Pancreas (tissue), 10 donors: ENCODE results near the gene ZFP69. TPM values are rescaled to one million over a fixed set of nuclear protein-coding genes. Genes with fewer than 3 reads are reported as not detected.

Source experiments
- ATAC-seq, 4 donors: fragments of 200-7000 bp; cut with Tn5 transposase; one replicate each; pipeline versions ENCODE4 v1.8.0 to v1.9.1; 2020; ENCODE audit warnings: mild to moderate bottlenecking in 4 of 4, moderate library complexity in 4 of 4
- DNase-seq, 6 donors: peaks; one replicate each; pipeline ENCODE4 v3.0.0-alpha.2; 2020
- FAIRE-seq: peaks from 2 replicates; lab custom pipeline; 2012; peaks lifted over from hg19 to GRCh38; lab: Jason Lieb, UNC
- H3K27ac ChIP-seq, 4 donors: fragments of 200-600 bp; sonication (generic); 1 replicate in 3 of 4; 2 replicates in 1 of 4; pipeline versions ENCODE4 v1.5.0 to v1.8.0; 2020
- H3K27me3 ChIP-seq, 4 donors: fragments of 200-600 bp; one replicate each; pipeline ENCODE4 v1.8.0; 2021
- H3K36me3 ChIP-seq, 3 donors: fragments of 200-600 bp; sonication (generic) in 1 of 3; one replicate each; pipeline versions ENCODE4 v1.5.0 to v1.8.0; 2020 to 2021
- H3K4me1 ChIP-seq, 3 donors: fragments of 200-600 bp; one replicate each; pipeline ENCODE4 v1.8.0; 2021
- H3K4me3 ChIP-seq, 4 donors: fragments of 200-600 bp; sonication (generic) in 2 of 4; one replicate each; pipeline versions ENCODE4 v1.5.0 to v1.8.0; 2020 to 2021
- H3K9me3 ChIP-seq, 4 donors: fragments of 200-600 bp; one replicate each; pipeline ENCODE4 v1.8.0; 2021
- WGBS, 2 donors: extraction: QIAGEN DNeasy Blood & Tissue Kit; methylation state at CpG; one replicate each; pipeline ENCODE4 v1.1.7; 2013; 5-methylcytosine and 5-hydroxymethylcytosine counted together
- intact Hi-C, 3 donors: fragments of 100-400 bp; cut with DNase I; formaldehyde crosslinking; loops; one replicate each; pipeline versions ENCODE4 v1.11.1 to v1.14.2; 2022
- polyA plus RNA-seq, 2 donors: library from polyadenylated mRNA; stranded (reverse); fragments of 200-250 nt; gene quantifications; one replicate each; pipeline ENCODE4 v1.2.3, GENCODE V29; 2013
- total RNA-seq, 6 donors: library from RNA; stranded (reverse); fragmentation: NEBNext Ultra II Directional in 4 of 6; extraction: Animal tissue kit (Norgen Biotek cat#: 25700) in 4 of 6; gene quantifications; one replicate each; pipeline versions ENCODE4 v1.2.1 to v1.2.4, GENCODE V29; 2021 to 2023
- TF ChIP-seq, protein P1 (sequence below), 4 donors: fragments of 200-600 bp; sonication (generic) in 3 of 4; IDR thresholded peaks; one replicate each; pipeline versions ENCODE4 v1.5.0 to v1.8.0; 2021; ENCODE audit warnings: antibody characterized with exemption in 4 of 4
- donor health status: healthy with polysubstance abuse.
- donor health status: DM: no; HTN: no; CAD: no; lungs with moderate emphysema.
- donor health status: DM: no; HTN: no; CAD: no.
- donor health status: control.
- donor health status: control.
- donor health status: Bipolar disorder and iron deficiency.
- donor health status: DM: yes; HTN: yes; CAD: no.
- donor health status: DM: no; HTN: no; CAD: no.
- donor health status: DM: no; HTN: no; CAD: no.
- donor health status: DM: yes; HTN: yes; CAD: no.

ZFP69 gene
- total and polyA plus RNA-seq, 8 donors = 1.2 to 2.8 (median 1.5) TPM

DNA sequence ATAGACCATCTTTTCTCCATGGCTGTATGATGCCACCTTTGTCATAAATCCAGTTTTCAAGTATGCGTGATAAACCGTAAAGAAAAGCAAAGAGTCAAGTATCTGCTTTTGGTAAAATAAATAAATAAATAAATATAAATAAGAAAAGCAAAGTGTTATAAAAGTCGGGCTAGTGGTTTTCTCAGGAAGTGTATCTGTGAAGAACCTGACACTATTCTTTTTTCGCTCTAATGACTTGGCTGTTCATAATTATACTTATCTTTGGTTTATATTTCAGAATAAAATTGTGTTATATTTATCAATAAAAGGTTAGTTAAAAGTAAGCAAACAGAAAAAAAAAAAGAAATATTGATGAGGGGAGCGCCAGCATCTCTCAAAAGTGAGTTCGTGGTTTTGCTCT lies 30.9 kb downstream of the ZFP69 start:
- no peak for FAIRE-seq
- 62% methylated on average over 6 of the region's 6 CpGs for WGBS, 2 donors

DNA sequence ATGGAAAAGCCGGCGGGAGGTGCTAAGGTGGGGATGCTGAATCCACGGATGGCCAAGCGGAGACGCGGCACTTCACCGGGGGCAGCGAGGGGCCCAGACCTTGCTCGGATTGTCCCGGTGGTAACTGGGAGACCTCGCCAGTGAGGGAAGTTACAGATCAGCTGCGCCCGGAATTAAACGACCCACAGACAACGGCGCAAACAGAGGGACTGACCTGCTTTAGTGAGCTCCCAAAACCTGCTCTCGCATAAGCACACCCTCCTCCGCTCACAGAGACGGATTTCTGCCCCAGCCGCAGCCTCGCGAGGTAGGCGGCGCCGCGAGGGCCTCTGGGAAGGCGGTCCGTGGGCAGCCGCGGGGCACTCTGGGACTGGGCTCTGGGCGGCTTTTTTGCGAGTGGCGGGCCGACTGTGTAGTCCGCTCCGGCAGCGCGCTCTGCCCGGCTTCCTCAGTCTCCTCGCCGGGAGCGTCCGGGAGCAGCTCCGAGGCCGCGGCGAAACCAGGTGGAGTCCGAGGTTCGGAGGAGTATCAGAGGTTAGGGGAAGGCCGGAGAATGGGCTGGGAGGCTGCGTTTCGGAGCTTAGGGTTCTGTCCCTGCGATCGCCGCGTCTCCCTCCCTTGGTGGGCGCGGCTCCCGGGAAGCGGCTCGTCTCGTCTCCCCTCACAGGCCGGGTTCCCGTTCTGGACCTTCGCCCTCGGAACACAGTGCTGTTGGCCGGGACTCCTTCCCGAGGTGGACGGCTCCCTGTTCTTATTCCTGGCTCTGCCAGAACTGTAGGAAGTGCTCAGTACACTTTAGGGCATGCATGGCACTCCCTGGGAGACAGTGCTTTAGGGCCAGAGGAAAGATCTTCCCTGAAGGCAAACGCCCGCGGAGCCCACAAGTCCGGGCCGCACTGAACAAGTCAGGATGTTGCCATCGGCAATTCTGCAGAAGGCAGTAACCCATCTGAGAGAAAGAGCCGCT lies 31.6 kb downstream of the ZFP69 start, which contains the start of gene EXO5:
EXO5 (plus strand) TSS at position 393 of the 967 bp plus-strand sequence. CDS start 5,778 bp downstream, outside the sequence.
- TF ChIP-seq, protein P1, sequence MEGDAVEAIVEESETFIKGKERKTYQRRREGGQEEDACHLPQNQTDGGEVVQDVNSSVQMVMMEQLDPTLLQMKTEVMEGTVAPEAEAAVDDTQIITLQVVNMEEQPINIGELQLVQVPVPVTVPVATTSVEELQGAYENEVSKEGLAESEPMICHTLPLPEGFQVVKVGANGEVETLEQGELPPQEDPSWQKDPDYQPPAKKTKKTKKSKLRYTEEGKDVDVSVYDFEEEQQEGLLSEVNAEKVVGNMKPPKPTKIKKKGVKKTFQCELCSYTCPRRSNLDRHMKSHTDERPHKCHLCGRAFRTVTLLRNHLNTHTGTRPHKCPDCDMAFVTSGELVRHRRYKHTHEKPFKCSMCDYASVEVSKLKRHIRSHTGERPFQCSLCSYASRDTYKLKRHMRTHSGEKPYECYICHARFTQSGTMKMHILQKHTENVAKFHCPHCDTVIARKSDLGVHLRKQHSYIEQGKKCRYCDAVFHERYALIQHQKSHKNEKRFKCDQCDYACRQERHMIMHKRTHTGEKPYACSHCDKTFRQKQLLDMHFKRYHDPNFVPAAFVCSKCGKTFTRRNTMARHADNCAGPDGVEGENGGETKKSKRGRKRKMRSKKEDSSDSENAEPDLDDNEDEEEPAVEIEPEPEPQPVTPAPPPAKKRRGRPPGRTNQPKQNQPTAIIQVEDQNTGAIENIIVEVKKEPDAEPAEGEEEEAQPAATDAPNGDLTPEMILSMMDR (IDR thresholded peaks at IDR 0.05) = no peak
- Histone ChIP-seq H3K27me3 (no peaks in the 10 kb centered on the region), H3K27ac (peak within 1 kb of the TSS in 3 of 4 donors; percentile 14 to 65 (median 46)), H3K4me3 (peak within 1 kb of the TSS; percentile 70 to 80 (median 75)), H3K36me3 (no peaks in the 10 kb centered on the region), H3K9me3 (no peaks in the 10 kb centered on the region), H3K4me1 (peaks cover 0 to 5% (median 0%) of the 10 kb centered on the region in 3 donors)
- ATAC-seq = peak; percentile 99 to 100 (median 100)
- WGBS, 2 donors = 1% methylated on average over 74 to 76 of the region's 76 CpGs
- no peak for FAIRE-seq
- DNase-seq = peak; percentile 66 to 92 (median 76)
- intact Hi-C loops = no loop called here

More for the DNA sequence above, 30.9 kb downstream of the ZFP69 start:
- H3K27ac ChIP-seq = peak overlapping the region in 2 of 4 donors; percentile 46 to 65
- DNase-seq (no peak), ATAC-seq (no peak)
- intact Hi-C loops = no loop called here
- H3K9me3 ChIP-seq = no peaks in the 10 kb centered on the region
- H3K36me3 ChIP-seq = no peaks in the 10 kb centered on the region
- TF ChIP-seq, protein P1 (IDR thresholded peaks at IDR 0.05) = no peak
- peaks cover 0 to 5% (median 0%) of the 10 kb centered on the region in 3 donors for H3K4me1 ChIP-seq
- H3K4me3 ChIP-seq = peak overlapping the region; percentile 70 to 80 (median 75)
- H3K27me3 ChIP-seq = no peaks in the 10 kb centered on the region

DNA sequence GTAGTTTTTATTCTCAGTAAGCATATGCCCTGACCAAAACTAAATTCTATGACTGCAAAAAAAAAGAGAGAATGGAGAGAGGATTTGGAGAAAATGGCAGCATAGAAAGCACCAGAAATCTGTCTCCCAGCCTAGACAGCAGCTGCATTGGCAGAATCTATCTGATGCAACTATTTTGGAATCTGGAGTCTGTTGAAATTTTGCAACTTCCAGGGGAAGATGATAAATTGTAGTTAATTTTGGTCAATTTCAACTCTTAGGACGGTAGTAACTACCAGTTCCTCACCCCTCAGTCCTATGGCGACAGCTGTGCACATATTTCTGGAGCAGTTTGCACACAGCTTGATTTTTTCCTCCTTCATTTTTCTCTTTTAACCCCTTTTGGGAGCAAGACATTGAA lies 42.4 kb downstream of the ZFP69 start:
- no peak for FAIRE-seq
- ATAC-seq = no peak

DNA sequence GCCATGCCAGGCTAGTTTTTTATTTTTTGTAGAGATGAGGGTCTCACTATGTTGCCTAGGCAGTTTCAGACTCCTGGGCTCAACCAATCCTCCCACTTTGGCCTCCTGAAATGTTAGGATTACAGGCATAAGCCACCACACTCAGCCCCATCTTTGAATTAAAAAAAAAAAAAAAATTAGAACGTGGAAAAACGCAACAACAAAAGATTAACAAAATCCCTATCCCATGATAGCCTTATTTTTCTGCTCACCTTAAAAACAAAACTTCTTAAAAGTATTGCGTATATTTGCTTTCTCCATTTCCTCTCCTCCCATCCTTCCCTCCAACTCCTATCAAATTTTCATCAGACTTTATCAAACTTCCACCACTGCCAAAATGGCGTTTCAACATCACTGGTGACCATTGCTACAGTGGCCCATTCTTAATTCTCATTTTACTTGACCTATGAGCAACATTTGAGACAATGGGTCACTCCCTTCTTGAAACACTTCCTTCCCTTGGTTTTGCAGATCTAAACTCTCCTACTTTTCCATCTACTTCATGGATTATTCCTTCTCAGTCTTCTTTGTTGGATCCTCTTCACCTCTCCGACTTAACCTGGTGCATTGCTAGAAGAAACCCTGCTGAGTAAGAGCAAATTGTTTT lies 53.8 kb downstream of the ZFP69 start:
- FAIRE-seq (no peak), ATAC-seq (peak; percentile 1 to 16 (median 9)), DNase-seq (no peak)
- Histone ChIP-seq H3K27ac (peak overlapping the region; percentile 63 to 84 (median 74)), H3K4me1 (peaks cover 4 to 20% (median 19%) of the 10 kb centered on the region in 3 donors), H3K4me3 (peak overlapping the region; percentile 45 to 69 (median 60)), H3K9me3 (no peaks in the 10 kb centered on the region), H3K27me3 (no peaks in the 10 kb centered on the region), H3K36me3 (no peaks in the 10 kb centered on the region)
- 20 to 33% methylated on average over 5 of the region's 5 CpGs for WGBS, 2 donors
- TF ChIP-seq, protein P1 (IDR thresholded peaks at IDR 0.05) = no peak
- intact Hi-C loops = no loop called here

More for the DNA sequence above, 42.4 kb downstream of the ZFP69 start:
- H3K4me1 ChIP-seq = no peaks in the 10 kb centered on the region
- DNase-seq = no peak
- 67 to 90% methylated on average over 2 of the region's 2 CpGs for WGBS, 2 donors
- no peaks in the 10 kb centered on the region for H3K27me3 ChIP-seq
- peaks cover 0 to 8% (median 0%) of the 10 kb centered on the region in 3 donors for H3K36me3 ChIP-seq
- no peak overlapping the region for H3K4me3 ChIP-seq
- no peak overlapping the region for H3K27ac ChIP-seq
- intact Hi-C loops = no loop called here
- TF ChIP-seq, protein P1 (IDR thresholded peaks at IDR 0.05) = no peak
- no peaks in the 10 kb centered on the region for H3K9me3 ChIP-seq
